NK-92 (cell line): Measurements from ENCODE around the gene ZFP36.
"Not testable (repeated sequence)": the region's sequence is repeated elsewhere in the genome, so short reads cannot be mapped to it uniquely, and the experiment has no call there.

Experiments
- DNase-seq: peaks from one replicate; lab custom pipeline; 2025; ENCODE audit not compliant: unreplicated experiment; lab: John Stamatoyannopoulos, UW

ZFP36 gene, protein sequence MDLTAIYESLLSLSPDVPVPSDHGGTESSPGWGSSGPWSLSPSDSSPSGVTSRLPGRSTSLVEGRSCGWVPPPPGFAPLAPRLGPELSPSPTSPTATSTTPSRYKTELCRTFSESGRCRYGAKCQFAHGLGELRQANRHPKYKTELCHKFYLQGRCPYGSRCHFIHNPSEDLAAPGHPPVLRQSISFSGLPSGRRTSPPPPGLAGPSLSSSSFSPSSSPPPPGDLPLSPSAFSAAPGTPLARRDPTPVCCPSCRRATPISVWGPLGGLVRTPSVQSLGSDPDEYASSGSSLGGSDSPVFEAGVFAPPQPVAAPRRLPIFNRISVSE

DNA sequence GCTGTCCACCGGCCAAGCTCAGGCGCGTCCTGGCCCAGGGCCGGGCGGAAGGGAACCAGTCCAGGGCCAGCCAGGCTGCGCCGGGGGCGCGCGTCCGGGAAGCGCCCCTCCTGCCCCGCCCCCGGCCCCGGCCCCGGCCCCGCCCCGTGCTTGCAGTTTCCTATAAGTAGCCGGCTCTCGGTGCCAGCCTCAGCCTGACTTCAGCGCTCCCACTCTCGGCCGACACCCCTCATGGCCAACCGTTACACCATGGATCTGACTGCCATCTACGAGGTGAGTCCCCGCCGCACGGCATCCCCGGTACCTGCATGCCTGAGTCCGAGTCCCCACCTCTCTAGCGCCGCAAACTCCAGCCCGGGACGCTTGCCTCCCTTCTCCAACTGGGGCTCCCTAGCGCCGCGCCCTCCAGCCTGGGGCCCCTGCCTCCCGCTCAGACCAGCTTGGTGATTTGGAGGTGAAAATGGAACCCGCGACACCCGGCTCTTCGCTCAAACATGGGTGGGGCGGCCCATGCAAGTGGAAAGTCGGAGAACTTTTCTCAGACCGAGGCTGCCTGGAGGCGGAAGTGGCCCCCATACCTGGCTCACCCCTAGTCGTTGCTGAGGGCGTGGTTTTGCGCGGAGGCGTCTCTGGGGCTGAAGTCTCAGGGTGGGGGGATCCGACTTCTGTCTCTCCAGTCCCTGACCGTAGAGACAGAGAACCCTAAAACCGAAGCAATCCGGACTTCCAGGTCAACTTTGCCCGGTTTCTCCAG, at the start of gene ZFP36:
ZFP36 (plus strand) TSS at position 192 of the 754 bp plus-strand sequence; CDS start at position 250, 58 bp downstream.
- DNase-seq, result no peak

DNA sequence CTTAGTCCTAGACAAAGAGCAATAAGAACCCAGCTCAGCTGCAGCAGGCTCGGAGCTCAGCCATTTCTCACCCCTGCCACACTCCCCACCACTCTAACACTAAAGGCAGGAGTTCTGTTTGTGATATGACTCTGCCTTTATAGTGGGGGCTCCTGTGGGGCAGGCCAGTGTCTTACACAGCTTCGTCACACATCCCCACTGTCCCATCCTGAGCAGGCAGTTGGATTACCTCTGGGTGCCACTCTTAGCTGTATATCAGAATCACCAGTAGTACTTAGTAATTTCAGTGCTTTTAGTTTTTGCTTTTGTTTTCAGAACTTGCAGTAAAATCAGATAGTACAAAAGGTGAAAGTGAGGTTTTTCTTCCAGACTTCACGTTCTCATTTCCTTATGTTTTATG, 47.6 kb upstream of the ZFP36 start:
- no peak for DNase-seq

DNA sequence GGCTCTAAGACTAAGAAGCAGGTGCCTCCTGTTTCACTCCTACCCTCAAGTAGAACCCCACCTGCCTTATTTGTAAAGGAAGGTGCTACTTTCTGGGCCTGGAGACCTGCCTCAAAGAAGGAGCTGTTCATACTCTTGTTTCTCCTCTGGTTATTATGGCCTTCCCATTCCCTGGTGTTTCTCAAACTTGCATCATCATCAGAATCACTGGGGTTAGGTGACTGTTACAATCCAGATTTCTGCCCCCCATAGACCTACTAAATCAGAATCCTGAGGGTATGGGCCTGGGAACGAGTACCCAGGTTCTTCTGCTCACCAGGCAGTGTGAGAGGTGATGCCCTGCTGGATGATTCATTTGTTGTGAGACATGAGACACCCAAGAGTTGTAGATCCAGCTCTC, 46.0 kb upstream of the ZFP36 start:
- DNase-seq, result no peak

DNA sequence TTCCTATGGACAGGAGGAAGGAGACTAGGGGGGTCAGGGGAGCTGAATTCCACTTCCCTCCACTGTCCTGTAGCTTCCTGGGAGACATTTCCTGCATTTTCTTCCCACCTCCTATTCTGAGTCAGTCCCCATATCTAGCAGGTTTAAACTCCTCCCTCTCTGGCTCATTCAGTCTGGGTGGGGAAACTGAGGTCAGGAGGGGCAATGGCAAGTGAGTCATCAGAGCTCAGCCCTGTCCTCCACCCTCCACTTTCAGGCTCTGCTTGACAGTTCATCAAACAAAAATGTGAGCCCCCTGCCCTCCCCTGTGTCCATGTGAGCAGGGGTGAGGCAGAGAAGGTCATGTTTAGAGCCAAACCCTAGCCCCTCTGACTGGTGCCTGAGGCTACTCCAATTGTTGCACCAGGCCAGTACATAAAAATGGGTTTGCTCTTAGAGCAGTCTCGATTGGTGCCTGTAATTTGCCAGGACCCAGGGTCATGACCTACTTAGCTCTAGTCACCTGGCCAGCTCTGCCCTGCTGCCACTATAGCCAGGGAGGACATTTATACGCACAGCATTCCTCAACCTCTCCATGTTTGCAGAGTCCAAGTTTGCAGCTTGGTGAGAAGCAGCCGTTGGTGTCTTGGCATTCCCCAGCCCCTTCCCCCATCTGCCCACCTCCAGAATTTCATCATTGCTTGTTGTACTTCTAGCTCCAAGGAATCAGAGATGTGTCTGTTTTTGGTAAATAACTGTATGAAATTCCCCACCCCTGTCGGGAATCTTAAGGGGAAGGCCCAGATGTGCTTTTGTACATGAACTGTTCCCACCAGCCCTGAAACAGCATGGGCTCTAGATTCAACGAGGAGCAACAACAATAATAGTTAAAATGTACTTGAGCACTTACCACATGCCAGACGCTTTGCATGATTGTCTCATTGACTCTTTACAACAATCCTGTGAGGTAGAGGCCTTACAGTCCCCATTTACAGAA, 43.7 kb upstream of the ZFP36 start:
- DNase-seq, result no peak

DNA sequence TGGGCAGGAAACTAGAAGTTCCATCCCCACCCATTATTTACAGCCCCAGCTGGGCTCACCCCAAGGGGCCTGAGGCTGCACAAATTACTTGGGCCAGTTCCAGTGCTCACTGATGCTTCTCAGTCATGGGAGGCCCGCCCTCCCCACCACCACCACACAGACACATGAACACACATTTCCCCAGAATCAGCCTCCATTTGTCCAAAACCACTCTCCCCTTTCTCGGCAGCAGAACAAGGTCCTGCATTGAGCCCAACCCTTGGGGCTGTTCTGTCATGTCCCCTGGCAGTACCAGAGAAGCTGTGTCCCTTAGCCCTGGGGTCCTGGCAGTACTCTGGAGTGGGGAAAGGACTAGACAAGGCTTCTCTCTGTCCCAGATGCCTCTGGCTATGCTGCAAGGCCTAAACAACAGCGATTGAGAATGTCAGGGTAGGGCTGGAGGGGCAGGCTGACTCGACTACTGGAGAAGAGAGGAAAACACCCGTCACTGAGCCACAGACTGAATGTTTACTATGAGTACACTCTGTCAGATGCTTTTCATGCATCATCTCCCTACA, 42.7 kb upstream of the ZFP36 start:
- no peak for DNase-seq

DNA sequence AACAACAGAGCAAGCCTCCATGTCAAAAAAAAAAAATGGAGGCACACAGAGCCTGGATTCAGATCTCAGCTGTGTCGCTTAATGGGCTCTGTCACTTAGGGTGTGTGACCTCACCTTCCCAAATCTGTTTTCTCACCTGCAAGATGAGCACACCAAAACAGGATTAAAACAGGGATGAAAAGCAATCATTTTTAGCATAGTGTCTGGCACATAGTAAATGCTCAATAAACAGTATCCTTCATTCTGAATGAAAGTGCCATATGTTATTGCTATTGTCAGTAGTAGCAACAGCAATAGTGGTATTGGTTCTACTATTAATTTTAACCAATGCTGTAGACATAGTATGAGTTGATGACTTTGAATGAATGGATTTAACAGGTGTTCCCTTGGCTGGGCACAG, 41.1 kb upstream of the ZFP36 start:
- no peak for DNase-seq

DNA sequence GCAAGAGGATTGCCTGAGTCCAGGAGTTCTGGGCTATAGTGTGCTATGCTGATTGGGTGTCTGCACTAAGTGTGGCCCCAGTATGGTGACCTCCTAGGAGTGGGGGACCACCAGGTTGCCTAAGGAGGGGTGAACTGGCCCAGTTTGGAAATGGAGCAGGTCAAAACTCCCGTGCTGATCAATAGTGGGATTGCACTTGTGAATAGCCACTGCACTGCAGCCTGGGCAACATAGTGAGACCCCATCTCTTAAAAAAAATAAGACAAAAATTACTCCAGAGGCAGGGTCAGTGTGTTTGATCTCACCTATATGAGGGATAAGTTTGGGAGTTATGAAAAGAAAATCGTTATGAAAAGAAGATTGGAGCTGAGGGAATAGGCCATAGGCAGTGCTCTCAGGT, 37.4 kb upstream of the ZFP36 start:
- DNase-seq, result no peak

DNA sequence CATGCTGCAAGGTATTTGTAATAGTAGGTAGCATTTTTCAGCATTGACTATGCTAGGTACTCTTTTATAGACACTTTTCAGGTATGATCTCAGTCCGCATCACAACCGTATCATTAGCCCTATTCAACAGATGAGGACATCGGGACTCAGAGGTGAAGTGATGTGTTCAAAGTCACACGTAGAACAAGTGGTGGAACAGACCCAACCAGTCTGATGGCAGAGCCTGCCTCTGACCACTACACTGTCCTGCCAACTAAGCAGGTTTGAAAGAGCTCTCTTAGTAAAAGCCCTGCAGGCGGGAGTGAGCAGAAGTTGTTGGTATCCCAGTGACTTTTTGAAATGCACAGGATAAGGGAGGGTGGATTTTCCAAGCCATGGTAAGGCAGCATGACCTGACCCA, 35.9 kb upstream of the ZFP36 start:
- no peak for DNase-seq

DNA sequence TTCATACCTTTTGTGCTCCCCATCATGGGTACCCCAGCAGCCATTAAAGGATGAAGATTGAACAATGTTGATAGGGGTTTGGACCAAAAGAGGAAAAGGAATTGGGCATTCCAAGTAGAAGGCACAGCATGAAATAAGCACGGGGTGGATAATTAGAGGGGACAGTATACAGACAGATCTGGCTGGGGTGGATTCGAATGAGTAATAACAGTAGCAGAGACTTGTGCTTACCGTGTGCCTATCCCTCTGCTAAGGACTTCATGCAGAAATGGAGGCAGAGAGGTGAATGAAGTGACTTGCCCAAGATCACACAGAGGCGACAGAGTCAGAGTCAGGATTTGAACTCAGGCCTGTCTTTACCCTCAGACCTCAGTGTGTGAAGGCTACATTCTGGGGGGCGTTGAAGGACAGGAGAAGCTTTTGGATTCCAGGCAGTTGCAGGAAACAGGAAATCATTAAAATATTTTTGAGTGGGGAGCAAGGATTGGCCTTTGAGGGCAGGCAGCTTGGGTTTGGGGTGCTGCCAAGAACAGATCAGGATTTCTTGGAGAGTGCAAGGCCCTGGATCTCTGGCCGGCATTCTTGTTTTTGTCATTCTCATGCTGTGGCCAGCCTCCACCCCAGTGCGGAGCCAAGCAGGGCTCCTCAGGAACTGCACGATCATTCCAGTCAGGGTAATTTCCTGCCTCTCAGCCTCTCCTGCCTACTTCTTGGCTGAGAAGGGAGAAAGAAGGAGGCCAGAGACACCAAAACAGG, 34.4 kb upstream of the ZFP36 start:
- DNase-seq, result no peak

DNA sequence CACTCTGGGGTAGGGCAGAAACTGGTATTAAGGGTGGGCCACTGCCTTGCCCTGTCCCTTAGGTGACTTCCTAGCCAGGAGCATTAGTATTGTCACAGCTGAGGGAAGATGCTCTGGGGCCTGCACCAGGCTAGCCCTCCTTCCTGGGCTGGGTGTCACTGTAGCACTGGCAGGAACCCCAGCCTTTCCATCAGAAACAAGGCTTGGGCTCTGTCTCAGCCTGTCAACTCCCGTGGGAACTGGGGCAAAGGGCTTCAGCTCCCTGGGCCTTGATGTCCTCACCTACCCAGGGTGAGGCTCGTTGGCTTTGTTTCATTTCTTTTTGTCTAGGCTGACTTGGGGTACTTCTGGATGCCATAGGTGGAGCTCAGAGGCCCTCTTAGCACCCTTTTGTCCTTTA, 33.7 kb upstream of the ZFP36 start:
- DNase-seq, result no peak

DNA sequence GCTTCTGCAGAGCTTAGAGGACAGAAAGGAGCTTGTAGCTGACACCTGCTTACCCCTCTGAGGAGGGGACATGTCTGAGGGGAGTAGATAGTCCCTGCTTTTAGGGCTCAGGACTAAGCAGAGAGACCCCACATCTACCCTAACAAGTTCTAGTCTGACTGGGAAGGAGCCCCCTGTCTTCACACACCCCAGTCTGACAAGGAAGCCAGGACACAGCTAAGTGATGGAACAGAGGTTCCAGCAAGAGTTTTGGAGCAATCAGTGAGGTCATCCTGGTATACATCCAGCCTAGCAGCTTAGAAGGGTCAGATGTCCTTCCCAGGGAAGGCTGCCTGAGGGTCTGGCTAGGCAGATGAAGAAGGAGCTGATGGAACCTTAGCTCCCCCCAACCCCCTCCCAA, 30.7 kb upstream of the ZFP36 start:
- DNase-seq, result no peak

DNA sequence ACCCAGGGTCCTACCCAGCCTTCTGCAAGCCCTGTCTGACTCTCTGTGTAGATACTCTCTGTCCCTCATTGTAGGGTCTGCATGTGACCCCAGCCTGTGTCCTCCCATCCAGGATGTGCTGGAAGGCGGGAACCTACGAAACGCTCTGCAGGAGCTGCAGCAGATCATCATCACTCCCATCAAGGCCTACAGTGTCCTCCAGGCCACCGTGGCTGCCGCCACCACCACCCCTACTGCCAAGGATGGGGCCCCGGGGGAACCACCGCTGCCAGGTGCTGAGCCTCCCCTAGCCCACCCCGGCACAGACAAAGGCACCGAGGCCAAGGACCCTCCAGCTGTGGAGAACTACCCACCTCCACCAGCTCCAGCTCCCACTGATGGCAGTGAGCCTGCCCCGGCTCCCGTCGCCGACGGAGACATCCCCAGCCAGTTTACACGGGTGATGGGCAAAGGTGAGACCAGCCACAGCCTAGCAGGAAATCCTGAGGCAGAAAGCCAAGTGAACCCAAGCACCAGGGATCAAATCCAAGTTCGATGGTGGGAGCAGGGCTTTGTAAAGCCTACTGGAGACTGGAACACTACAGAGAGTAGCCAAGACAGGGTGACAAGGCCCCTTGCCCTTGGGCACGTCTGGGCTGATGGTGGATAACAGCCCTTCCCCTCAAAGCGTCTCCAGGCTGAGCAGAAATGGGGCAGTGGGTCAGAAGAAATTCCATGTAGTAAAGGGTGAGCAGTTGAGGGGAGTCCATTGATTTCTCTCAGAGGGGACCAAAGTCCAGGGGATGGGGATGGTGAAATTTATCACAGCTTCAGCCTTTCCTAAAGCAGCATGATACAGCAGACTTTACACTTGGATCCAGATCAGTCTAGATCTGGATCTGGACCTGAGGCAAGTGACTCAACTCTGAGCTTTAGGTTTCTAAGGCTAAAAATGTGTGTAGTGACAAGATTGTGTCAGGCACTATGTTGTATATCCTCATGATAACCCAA, 29.0 kb upstream of the ZFP36 start:
- DNase-seq, result no peak

DNA sequence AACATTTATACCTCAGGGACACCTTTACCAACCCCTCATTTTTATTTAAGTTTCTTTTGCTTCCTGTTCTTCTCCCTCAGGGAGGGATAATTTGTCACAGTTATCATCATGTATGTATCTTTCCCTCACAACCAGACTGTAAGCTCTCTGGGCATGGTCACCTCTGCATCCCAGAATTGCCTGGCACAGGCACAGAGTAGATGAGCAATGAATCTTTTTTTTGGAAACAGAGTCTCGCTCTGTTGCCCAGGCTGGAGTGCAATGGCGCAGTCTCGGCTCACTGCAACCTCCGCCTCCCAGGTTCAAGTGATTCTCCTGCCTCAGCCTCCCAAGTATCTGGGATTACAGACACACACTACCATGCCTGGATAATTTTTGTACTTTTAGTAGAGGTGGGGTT, 27.3 kb upstream of the ZFP36 start:
- DNase-seq, result not testable (repeated sequence)

DNA sequence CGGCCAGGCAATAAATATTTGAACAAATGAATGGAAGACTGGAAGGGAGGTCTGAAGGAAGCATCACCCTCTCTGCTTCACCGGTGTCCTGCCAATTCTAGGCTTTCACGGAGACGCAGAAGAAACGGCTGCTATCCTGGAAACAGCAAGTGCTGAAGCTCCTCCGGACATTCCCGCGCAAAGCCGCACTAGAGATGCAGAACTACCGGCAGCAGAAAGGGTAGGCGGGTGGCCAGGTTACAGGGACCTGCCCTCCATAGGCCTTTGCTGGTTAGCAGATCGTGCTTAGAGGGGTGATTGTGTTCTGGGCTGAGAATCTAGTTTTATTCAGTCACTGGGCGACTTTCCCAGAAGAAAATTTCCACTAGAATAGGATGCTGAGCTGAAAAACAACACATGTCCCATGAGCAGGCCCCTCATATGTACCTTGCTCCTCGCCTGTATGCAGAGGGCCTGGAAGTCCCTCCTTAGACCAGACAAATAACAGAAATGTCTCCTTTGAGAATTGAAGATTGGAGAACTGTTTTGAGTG, 26.7 kb upstream of the ZFP36 start:
- no peak for DNase-seq

DNA sequence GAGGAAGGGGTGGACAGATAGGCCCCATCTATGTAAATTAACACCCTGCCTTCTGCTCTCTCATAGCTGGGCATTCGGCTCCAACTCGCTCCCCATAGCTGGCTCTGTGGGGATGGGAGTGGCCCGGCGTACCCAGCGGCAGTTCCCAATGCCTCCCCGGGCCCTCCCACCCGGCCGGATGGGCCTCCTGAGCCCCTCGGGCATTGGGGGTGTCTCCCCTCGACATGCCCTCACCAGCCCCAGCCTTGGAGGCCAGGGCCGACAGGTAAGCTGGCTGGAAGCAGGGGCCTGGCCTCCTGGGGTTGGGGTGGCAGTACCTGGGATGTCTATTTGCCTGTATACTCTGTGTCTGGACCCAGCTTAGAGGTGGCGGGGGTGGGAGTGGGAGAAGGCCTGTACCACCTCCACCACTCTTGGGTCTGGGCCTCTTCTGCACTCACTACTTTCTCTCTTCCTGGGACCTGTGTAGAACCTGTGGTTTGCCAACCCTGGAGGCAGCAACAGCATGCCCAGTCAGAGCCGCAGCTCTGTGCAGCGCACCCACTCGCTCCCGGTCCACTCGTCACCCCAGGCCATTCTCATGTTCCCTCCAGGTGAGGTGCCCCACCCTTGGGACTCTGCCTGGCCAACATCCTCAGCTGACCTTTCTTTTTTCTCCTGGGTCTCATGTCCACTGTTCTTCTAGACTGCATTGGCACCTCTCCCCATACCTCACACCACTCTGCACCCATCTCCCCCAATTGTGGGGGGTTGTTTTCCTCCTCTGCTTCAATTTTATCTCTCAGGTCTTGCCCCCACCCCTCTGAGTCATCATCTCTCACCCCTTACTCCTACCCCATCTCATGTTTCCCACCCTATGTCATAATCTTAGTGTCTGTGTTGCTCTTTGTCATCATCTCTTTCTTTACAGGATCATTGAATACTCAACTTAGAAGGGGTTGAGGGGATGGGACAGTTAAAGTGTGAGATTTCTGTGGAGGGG, 25.8 kb upstream of the ZFP36 start:
- DNase-seq, result no peak

DNA sequence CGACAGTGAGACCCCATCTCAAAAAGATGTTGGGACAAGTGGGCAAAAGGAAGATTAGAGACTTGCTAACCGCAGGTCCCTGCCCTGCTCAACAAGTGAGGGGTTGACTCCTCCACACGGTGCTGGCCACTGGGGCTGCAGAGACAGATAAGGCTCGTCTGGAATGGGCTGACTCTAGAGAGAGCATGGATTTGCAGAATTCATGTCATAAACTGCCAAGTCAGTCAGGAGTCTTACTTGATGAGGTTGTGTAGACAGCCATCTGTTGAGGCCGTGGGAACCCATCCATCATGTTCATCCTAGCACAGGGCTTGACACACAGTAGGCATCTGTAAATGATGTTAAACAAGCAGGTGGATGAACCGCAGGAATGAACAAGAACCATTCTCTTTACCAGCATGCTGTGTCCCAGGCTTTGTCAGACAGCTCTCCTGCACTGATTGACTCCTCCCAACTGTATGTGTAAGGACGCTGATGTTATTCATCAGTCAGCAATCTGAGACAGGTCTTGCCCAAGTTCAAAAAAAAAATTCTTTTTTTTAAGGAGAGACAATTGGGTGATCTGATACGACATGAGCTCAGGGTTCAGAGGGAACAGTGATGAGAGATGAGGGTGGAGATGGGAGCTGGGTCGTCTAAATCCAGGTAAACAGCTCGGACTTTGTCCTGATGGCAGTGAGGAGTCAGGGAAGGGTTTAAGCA, 24.6 kb upstream of the ZFP36 start:
- no peak for DNase-seq
